HG03378 (cell line): ENCODE results near the gene SNAPC2.
A peak's percentile ranks its signal among the peaks of the same experiment; 100 is the strongest.
"Not testable (repeated sequence)": the region's sequence is repeated elsewhere in the genome, so short reads cannot be mapped to it uniquely, and the experiment has no call there.

Experiments used
- ATAC-seq: cut with Tn5 transposase; IDR thresholded peaks from one replicate; pipeline ENCODE4 v1.9.1; 2021; ENCODE audit warnings: mild to moderate bottlenecking, moderate library complexity; ENCODE audit not compliant: unreplicated experiment

SNAPC2 gene

GRCh38 chr19:7932930-7933300, 12.8 kb downstream of the SNAPC2 start:
- ATAC-seq, result no peak

DNA sequence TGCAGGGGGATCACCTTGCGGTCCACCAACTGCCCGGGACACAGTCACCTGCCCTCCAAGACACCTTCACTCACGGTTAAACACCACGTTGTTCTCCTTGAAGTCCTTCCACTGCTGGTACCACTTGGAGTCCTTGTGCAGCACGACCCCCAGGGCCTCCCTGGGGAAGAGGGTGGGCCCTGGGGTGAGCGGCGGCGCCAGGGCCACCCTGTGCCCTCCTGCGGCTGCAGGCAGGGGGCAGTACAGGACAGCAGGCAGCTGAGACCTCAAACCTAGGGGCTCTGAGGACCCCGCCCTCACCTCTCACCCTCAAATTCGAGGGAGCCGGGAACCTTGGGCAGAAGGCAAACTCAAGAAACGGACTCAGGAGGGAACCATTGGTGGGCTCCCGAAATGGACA, 13.3 kb downstream of the SNAPC2 start:
- ATAC-seq, result no peak

GRCh38 chr19:7933828-7934725, 13.9 kb downstream of the SNAPC2 start:
- ATAC-seq, result no peak

- no peak for ATAC-seq
Observed at GRCh38 chr19:7934766-7935165, 14.6 kb downstream of the SNAPC2 start.

GRCh38 chr19:7940841-7941240, 20.7 kb downstream of the SNAPC2 start:
- no peak for ATAC-seq

- ATAC-seq, result no peak
Observed at GRCh38 chr19:7941895-7942596, 21.9 kb downstream of the SNAPC2 start.

DNA sequence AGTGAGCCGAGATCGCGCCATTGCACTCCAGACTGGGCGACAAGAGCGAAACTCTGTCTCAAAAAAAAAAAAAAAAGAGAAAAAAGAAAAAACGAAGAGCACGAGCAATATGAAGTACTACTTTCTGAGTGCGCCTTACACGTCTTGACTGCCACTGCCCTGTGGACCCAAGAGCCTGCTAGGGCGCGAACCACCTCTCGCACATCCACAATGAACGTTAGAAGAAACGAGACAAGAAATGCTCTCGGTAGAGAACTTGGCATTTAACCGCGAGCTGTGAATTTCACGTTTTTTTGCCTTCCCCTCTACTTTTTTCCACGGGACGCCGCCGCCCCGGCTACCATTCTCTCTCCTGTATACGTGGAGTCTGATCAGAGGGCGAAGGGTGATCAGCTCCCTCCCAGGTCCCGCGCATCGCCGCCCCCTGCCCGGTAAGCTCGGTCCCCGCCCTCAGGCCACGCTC, 22.9 kb downstream of the SNAPC2 start:
- ATAC-seq, result no peak

DNA sequence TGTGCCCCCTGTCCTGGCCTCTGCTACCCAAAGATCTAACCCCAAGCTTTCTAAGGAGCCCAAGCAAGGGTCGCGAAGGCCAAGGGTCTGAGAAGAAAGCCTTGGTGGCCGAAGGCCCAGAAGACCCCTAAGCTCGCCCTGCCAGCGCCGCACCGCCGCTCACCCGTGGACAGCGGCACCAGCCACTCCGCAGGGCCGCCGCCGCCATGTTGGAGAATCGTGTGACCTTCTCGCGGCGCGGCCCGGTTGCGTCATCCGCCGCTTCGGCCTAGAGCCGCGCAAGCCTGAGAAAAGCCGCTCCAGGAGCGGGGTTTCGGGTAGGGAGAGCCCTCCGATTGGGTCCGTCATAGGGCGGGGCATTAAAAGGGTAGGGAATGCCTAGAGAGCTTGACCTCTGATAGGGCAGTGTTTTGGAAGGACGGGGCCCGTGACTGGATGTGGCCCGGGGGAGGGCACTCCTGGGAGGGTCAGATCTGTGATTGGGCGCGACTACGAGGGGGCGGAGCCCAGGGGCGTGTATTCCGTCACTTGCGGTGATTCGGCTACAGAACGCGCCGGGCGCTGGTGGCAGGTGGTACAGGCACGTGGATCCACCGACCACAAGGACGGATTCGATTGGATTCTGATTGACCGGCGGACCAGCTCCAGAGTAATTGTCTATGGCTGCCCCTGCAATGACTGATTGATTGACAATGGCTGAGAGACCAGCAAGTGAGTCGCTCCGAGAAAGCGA, 23.5 kb downstream of the SNAPC2 start, which contains the start of gene TIMM44:
TIMM44 (minus strand) TSS at position 223 of the 733 bp plus-strand sequence; CDS start at position 208, 15 bp downstream.
- peak; percentile 91 for ATAC-seq

- peak; percentile 31 for ATAC-seq
Observed at GRCh38 chr19:7944177-7944761, 24.1 kb downstream of the SNAPC2 start.

DNA sequence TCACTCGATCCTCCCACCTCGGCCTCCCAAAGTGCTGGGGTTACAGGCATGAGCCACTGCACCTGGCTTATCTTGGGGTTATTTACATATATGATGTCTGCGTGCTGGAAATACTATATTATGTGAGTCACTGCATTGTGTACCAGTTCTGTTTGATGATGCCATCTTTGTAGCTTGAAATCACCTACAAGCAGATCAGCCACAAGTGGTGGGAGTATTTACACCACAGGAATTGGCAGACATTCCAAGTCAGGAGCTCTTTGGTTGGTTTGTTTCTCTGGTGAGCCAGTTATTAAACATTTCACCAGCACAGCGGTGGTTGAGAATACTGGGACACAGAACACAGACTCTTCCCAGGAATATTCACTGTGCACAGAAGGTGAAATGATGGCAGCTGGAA, 27.8 kb downstream of the SNAPC2 start:
- ATAC-seq, result no peak

DNA sequence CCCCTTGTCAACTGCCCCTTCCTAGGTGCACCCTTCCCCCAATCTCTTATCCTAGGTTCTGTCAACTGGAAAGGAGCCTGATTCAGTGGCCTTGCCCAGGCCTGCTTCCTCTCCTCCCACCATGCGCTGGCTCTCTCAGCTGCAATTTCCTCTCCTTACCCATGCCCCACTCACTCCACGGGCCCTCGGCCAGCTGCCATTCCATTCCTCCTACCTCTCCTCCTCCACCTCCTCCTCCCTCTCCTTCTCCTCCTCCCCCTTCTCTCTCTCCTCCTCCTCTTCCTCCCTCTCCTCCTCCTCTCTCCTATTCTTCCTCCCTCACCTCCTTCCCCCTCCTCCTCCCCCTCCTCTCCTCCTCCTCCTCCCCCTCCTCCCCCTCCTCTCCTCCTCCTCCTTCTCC, 32.9 kb downstream of the SNAPC2 start:
- ATAC-seq, result no peak

- no peak for ATAC-seq
Observed at GRCh38 chr19:7953576-7953975, 33.4 kb downstream of the SNAPC2 start.

DNA sequence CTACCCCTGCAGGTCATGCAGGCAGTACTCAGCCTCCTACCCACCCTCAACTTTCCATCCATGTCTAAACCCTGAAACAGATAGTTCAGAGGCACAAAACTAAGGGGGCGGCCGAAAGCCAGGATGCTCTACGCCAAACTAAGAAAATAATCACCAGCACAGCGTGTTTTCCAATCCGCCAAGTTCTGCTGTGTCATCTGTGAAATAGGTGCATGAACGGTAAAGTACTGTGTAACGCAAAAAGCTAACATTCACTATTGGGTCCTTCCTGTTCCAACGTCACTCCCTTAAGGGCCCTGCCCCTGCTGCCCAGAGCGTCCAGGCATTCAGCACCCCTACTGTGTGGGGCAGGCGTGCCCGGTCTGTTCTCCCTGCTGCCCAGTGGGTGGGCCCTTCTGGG, 35.6 kb downstream of the SNAPC2 start:
- ATAC-seq, result no peak

GRCh38 chr19:7959211-7959610, 39.1 kb downstream of the SNAPC2 start:
- ATAC-seq, result no peak

DNA sequence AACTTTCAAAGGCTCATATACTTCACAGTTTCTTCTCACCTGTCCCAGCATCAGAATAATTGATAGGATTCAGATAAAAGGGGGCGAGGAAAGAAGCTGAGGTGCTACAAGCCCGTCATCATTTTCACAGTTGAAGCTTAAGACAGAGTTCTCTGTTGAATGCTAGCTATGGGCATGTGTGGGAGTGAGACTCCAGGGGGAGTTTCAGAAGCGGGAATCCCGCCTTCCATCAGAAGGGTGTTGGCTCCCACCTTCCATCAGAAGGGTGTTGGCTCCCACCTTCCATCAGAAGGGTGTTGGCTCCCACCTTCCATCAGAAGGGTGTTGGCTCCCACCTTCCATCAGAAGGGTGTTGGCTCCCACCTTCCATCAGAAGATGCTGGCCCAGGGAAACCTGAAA, 40.9 kb downstream of the SNAPC2 start:
- ATAC-seq, result not testable (repeated sequence)

DNA sequence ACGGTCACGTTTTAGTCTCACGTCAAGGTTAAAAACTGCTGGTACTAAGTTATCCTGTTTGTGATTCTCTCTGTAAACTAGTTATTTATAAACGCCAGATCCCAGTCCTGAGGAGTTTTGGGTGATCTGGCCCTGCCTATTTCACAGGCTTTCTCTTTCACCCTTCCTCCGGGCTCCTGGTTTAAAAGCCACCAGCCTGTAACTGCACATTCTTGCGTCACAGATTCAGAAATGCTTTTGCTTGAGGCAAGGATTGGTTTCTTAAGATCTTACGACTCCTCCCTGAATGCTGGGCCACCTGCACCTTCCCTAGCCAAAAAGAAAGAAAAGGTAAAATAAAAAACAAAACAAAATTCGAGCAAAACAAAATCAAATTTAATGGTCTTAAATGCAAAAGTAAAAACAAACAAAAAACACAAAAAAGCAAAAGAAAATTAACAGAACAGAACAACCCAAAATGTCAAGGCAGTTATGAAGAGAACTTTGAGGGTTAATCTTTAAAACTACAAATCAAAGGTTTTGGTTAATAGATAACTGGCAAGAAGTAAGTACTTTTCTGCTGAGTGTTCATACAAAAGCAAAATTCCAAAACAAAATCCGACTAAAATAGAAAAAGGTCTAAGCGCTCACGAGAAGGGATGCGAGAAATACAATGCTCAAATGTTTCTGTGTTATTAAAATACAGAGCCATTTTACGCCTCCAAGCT, 41.9 kb downstream of the SNAPC2 start:
- no peak for ATAC-seq

DNA sequence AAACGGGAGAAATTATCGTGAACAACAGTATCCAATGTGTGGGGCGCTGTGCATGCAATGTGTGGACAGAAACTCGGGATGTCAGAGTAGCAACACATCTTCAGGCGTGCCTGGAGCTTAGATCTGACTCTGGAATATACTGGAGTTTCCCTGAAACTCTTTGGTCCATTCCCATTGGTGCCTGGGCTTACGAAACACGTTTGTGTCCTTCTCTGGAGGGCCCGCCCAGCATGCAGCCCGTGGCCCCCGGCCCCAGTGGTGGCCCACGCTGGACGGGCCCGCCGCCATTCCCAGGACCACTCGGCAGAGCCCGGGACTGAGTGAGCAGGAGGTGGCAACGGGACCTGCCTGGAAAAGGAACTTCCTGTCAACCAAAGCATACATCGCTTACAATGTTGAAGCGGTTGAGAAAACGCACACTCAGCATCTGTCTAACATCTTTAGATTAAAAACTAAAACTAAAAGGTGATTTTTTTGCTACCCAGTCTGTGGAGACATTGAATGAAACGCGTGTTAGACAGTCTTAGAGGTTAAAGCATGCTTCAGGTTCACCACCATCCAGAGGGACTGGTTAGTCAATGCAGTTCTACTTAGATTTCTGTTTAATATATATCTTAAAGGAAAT, 42.6 kb downstream of the SNAPC2 start:
- no peak for ATAC-seq

DNA sequence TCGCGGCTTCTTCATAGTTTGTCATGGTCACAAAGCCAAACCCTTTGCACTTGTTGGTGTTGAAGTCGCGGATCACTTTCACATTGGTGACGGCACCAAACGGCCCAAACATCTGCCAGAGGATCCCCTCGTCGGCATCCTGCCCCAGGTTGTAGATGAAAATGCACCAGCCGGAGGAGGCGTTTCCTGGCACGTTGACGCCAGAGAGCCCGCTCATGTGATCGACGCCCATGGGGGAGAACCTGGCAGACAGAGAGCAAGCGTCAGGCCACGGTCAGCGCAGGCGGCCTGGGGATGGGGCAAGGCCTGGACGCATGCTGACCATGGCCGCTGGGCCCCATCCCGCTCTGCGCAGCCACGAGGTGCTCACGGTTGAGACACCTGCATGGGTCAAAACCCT, 43.4 kb downstream of the SNAPC2 start:
- no peak for ATAC-seq

- ATAC-seq, result no peak
Observed at GRCh38 chr19:7965259-7965841, 45.2 kb downstream of the SNAPC2 start.
